NCI-H2196 treated with DMSO at 0.1 percent for 48 hours (cell line): ENCODE data around the gene CCR4.
"Not testable (repeated sequence)": the region's sequence is repeated elsewhere in the genome, so short reads cannot be mapped to it uniquely, and the experiment has no call there.

ENCODE experiments used
- DNase-seq: peaks from one replicate; lab custom pipeline; 2025; ENCODE audit not compliant: unreplicated experiment; lab: John Stamatoyannopoulos, UW

CCR4 gene

GRCh38 chr3:32951410-32951811 lies at the start of gene CCR4:
CCR4 (plus strand) TSS chr3:32951644; CDS start chr3:32953423, 1,779 bp downstream.
- no peak for DNase-seq

- DNase-seq = peak; percentile 2
These were observed 48.5 kb upstream of the CCR4 start for GRCh38 chr3:32902887-32903371.

GRCh38 chr3:32903953-32904352 lies 47.5 kb upstream of the CCR4 start:
- DNase-seq = no peak

GRCh38 chr3:32909999-32910398 lies 41.4 kb upstream of the CCR4 start:
- no peak for DNase-seq

- no peak for DNase-seq
These were observed 40.5 kb upstream of the CCR4 start for GRCh38 chr3:32910954-32911353.

- DNase-seq = no peak
These were observed 39.4 kb upstream of the CCR4 start for GRCh38 chr3:32912046-32912445.

GRCh38 chr3:32913790-32914446 lies 37.5 kb upstream of the CCR4 start:
- no peak for DNase-seq

- no peak for DNase-seq
These were observed 31.5 kb upstream of the CCR4 start for GRCh38 chr3:32919920-32920319.

- DNase-seq = no peak
These were observed 29.4 kb upstream of the CCR4 start for GRCh38 chr3:32922078-32922477.

- no peak for DNase-seq
These were observed 21.3 kb upstream of the CCR4 start for GRCh38 chr3:32930161-32930560.

- DNase-seq = not testable (repeated sequence)
These were observed 20.2 kb upstream of the CCR4 start for GRCh38 chr3:32931273-32931672.

GRCh38 chr3:32934150-32934742 lies 17.2 kb upstream of the CCR4 start:
- no peak for DNase-seq

- DNase-seq = no peak
These were observed 14.1 kb upstream of the CCR4 start for GRCh38 chr3:32937331-32937730.

GRCh38 chr3:32939531-32940284 lies 11.7 kb upstream of the CCR4 start:
- DNase-seq = not testable (repeated sequence)

GRCh38 chr3:32940726-32941125 lies 10.7 kb upstream of the CCR4 start:
- no peak for DNase-seq

- DNase-seq = no peak
These were observed 6.3 kb upstream of the CCR4 start for GRCh38 chr3:32945136-32945535.

- DNase-seq = not testable (repeated sequence)
These were observed 5.8 kb upstream of the CCR4 start for GRCh38 chr3:32945598-32945997.

- DNase-seq = no peak
These were observed 4.3 kb upstream of the CCR4 start for GRCh38 chr3:32946973-32947788.

- DNase-seq = peak; percentile 34
These were observed 3.6 kb upstream of the CCR4 start for GRCh38 chr3:32947789-32948238.

- no peak for DNase-seq
These were observed 2.6 kb upstream of the CCR4 start for GRCh38 chr3:32948625-32949445.
